Heart right ventricle (tissue), 16 donors: ENCODE data around the gene UNKL. TPM values are rescaled to one million over a fixed set of nuclear protein-coding genes. Genes with fewer than 3 reads are reported as not detected.
"Not testable (repeated sequence)": the region's sequence is repeated elsewhere in the genome, so short reads cannot be mapped to it uniquely, and the experiment has no call there.

Experiments
- ATAC-seq, 8 donors: fragments of 200-7000 bp; cut with Tn5 transposase; one replicate each; pipeline ENCODE4 v1.9.1; 2020; ENCODE audit warnings: mild to moderate bottlenecking in 8 of 8, moderate library complexity in 8 of 8, moderate number of reproducible peaks in 1 of 8
- DNase-seq, 2 donors: peaks; one replicate each; pipeline ENCODE4 v3.0.0-alpha.2; 2020
- H3K27ac ChIP-seq, 10 donors: fragments of 200-600 bp; sonication (generic) in 2 of 10; one replicate each; pipeline versions ENCODE4 v1.5.0 to v1.8.0; 2020 to 2022; ENCODE audit warnings: mild to moderate bottlenecking in 3 of 10
- H3K27me3 ChIP-seq, 7 donors: fragments of 200-600 bp; one replicate each; pipeline ENCODE4 v1.8.0; 2021 to 2022; ENCODE audit warnings: mild to moderate bottlenecking in 2 of 7
- H3K36me3 ChIP-seq, 9 donors: fragments of 200-600 bp; sonication (generic) in 1 of 9; one replicate each; pipeline versions ENCODE4 v1.5.0 to v1.8.0; 2020 to 2022; ENCODE audit warnings: mild to moderate bottlenecking in 2 of 9
- H3K4me1 ChIP-seq, 9 donors: fragments of 200-600 bp; sonication (generic) in 1 of 9; one replicate each; pipeline versions ENCODE4 v1.5.0 to v1.8.0; 2020 to 2022; ENCODE audit warnings: mild to moderate bottlenecking in 4 of 9
- H3K4me3 ChIP-seq, 10 donors: fragments of 200-600 bp; sonication (generic) in 2 of 10; one replicate each; pipeline versions ENCODE4 v1.5.0 to v1.8.0; 2020 to 2022; ENCODE audit warnings: mild to moderate bottlenecking in 7 of 10, moderate library complexity in 2 of 10
- H3K9me3 ChIP-seq, 11 donors: fragments of 200-600 bp in 10 of 11; sonication (generic) in 2 of 11; one replicate each; pipeline versions ENCODE4 v1.5.0 to v1.8.0; 2013 to 2022; ENCODE audit warnings: mild to moderate bottlenecking in 2 of 11, control low read depth in 1 of 11, moderate library complexity in 1 of 11
- CTCF ChIP-seq, 9 donors: fragments of 200-600 bp; sonication (generic) in 2 of 9; IDR thresholded peaks; one replicate each; pipeline versions ENCODE4 v1.5.0 to v1.8.0; 2021 to 2022; ENCODE audit warnings: antibody characterized with exemption in 9 of 9, mild to moderate bottlenecking in 5 of 9, moderate library complexity in 1 of 9
- WGBS, 2 donors: extraction: QIAGEN DNeasy Blood & Tissue Kit; methylation state at CpG; one replicate each; pipeline ENCODE4 v1.1.7; 2013; ENCODE audit warnings: inconsistent platforms in 1 of 2; 5-methylcytosine and 5-hydroxymethylcytosine counted together
- intact Hi-C, 10 donors: fragments of 100-400 bp; cut with DNase I; formaldehyde crosslinking; loops; one replicate each; pipeline versions ENCODE4 v1.11.1 to v1.14.2; 2022
- polyA plus RNA-seq, 2 donors: library from polyadenylated mRNA; stranded (reverse); fragments of 200-250 nt; gene quantifications; one replicate each; pipeline ENCODE4 v1.2.3, GENCODE V29; 2013
- total RNA-seq, 10 donors: library from RNA; stranded (reverse); fragmentation: NEBNext Ultra II Directional in 3 of 10; extraction: Animal tissue kit (Norgen Biotek cat#: 25700) in 3 of 10; gene quantifications; one replicate each; pipeline versions ENCODE4 v1.2.1 to v1.2.4, GENCODE V29; 2021 to 2023
- donor health status: Arrhythmogenic right ventricular cardiomyopathy.
- donor health status: ischemic (EF 13 %, LVEDD 7.1; RV severe dilation, severe dysfunction).
- donor health status: healthy with polysubstance abuse.
- donor health status: DM: no; HTN: yes; CAD: no.
- donor health status: DM: no; HTN: no; CAD: no.
- donor health status: ischemic (EF 25% LVEDD 6.9; RV normal size, moderate dysfunction).
- donor health status: ischemic (EF 25% LVEDD 5.7; RV mildly dilated, moderate dysfunction).
- donor health status: healthy.
- donor health status: DM: yes; HTN: yes; CAD: no.
- donor health status: Ischemic cardiomyopathy.
- donor health status: ischemic (EF 35%, LVEDD 5.7; RV mildly dilated, moderate dysfunction).
- donor health status: nonischemic (EF 11% LVEDD 7.7; RV severe dilation, severe dysfunction).
- donor health status: DM: yes; HTN: yes; CAD: no.
- donor health status: PGD.
- donor health status: ischemic (EF 29% LVEDD 5.4; RV normal size, mild dysfunction).
- donor health status: nonischemic (EF 23%, LVEDD 6.1; RV moderate dilation, normal function).

UNKL gene
- total and polyA plus RNA-seq, 12 donors: 3.3 to 20.4 (median 11.4) TPM

- intact Hi-C loops: no loop called here
- no peak for ATAC-seq
- H3K27ac ChIP-seq: no peak overlapping the region
- no peaks in the 10 kb centered on the region for H3K4me1 ChIP-seq
- peaks cover 0 to 26% (median 14%) of the 10 kb centered on the region in 9 donors for H3K36me3 ChIP-seq
- no peak for DNase-seq
- WGBS, 2 donors: 86% methylated on average over 23 to 24 of the region's 24 CpGs
- H3K4me3 ChIP-seq: no peak overlapping the region
- TF ChIP-seq CTCF (IDR thresholded peaks at IDR 0.05): no peak
- H3K9me3 ChIP-seq: no peaks in the 10 kb centered on the region
- no peaks in the 10 kb centered on the region for H3K27me3 ChIP-seq
Observed at GRCh38 chr16:1442697-1443096, 28.2 kb upstream of the UNKL start.

- DNase-seq: no peak
- no peak for ATAC-seq
- Histone ChIP-seq H3K4me3 (no peak overlapping the region), H3K27me3 (no peaks in the 10 kb centered on the region), H3K36me3 (peaks cover 0 to 13% (median 9%) of the 10 kb centered on the region in 9 donors), H3K27ac (no peak overlapping the region), H3K9me3 (no peaks in the 10 kb centered on the region), H3K4me1 (no peaks in the 10 kb centered on the region)
- WGBS, 2 donors: 73 to 80% methylated on average over 22 of the region's 22 CpGs
- no peak for TF ChIP-seq CTCF (IDR thresholded peaks at IDR 0.05)
- intact Hi-C loops: no loop called here
Observed at GRCh38 chr16:1441391-1441829, 26.9 kb upstream of the UNKL start.

GRCh38 chr16:1439699-1440074, 25.2 kb upstream of the UNKL start:
- H3K4me3 ChIP-seq, ATAC-seq, H3K27me3 ChIP-seq, intact Hi-C loops, H3K9me3 ChIP-seq, H3K27ac ChIP-seq, H3K4me1 ChIP-seq, DNase-seq: not testable (repeated sequence)
- peaks cover 0 to 11% (median 0%) of the 10 kb centered on the region in 9 donors for H3K36me3 ChIP-seq
- WGBS, 2 donors: 94% methylated on average over 4 of the region's 4 CpGs

GRCh38 chr16:1439058-1439698, 24.7 kb upstream of the UNKL start:
- H3K9me3 ChIP-seq: no peaks in the 10 kb centered on the region
- H3K4me3 ChIP-seq: no peak overlapping the region
- ATAC-seq (no peak), DNase-seq (no peak)
- H3K4me1 ChIP-seq: no peaks in the 10 kb centered on the region
- TF ChIP-seq CTCF (IDR thresholded peaks at IDR 0.05): no peak
- H3K27ac ChIP-seq: no peak overlapping the region
- no peaks in the 10 kb centered on the region for H3K27me3 ChIP-seq
- intact Hi-C loops: no loop called here
- H3K36me3 ChIP-seq: peaks cover 0 to 11% (median 0%) of the 10 kb centered on the region in 9 donors
- 81 to 82% methylated on average over 27 of the region's 27 CpGs for WGBS, 2 donors
